Measurements from ENCODE around the gene SLC35E4.

DNA sequence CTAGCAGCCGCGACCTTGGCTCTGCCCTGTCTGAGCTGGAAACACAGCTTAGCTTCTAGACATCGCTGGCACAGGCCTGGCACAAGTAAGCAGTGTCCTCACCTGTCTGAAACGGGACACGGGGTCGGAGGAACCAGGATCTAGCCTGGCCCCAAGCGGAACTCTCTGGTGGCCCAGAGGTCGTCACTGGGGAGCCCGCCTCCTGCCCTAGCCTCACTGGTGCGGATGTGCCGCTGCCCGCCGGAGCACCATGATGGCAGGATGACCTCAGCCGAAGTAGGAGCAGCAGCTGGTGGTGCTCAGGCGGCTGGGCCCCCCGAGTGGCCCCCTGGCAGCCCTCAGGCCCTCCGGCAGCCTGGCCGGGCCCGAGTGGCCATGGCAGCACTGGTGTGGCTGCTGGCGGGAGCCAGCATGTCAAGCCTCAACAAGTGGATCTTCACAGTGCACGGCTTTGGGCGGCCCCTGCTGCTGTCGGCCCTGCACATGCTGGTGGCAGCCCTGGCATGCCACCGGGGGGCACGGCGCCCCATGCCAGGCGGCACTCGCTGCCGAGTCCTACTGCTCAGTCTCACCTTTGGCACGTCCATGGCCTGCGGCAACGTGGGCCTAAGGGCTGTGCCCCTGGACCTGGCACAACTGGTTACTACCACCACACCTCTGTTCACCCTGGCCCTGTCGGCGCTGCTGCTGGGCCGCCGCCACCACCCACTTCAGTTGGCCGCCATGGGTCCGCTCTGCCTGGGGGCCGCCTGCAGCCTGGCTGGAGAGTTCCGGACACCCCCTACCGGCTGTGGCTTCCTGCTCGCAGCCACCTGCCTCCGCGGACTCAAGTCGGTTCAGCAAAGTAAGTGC lies 871 bp downstream of the SLC35E4 start:
- no peak for TF ChIP-seq CTCF (IDR thresholded peaks at IDR 0.05)
- no peak for TF ChIP-seq POLR2A (IDR thresholded peaks at IDR 0.05)
